NCI-H146 (cell line): Measurements from ENCODE around the gene SNED1.
"Not testable (repeated sequence)": the region's sequence is repeated elsewhere in the genome, so short reads cannot be mapped to it uniquely, and the experiment has no call there.

ENCODE experiments used
- DNase-seq: peaks from one replicate; lab custom pipeline; 2025; lab: John Stamatoyannopoulos, UW

Gene SNED1

GRCh38 chr2:241087420-241088268 lies 89.2 kb downstream of the SNED1 start:
- DNase-seq = no peak

- DNase-seq = no peak
These were observed 90.0 kb downstream of the SNED1 start for GRCh38 chr2:241088376-241088775.

GRCh38 chr2:241088791-241089732 lies 90.6 kb downstream of the SNED1 start:
- no peak for DNase-seq

- DNase-seq = no peak
These were observed 92.8 kb downstream of the SNED1 start for GRCh38 chr2:241091201-241091600.

- no peak for DNase-seq
These were observed 93.5 kb downstream of the SNED1 start for GRCh38 chr2:241091734-241092445.

- DNase-seq = peak; percentile 30
These were observed 94.3 kb downstream of the SNED1 start for GRCh38 chr2:241092677-241093076.

GRCh38 chr2:241093133-241093781 lies 94.8 kb downstream of the SNED1 start:
- DNase-seq = peak; percentile 60

GRCh38 chr2:241094172-241094571 lies 95.8 kb downstream of the SNED1 start:
- DNase-seq = no peak

- no peak for DNase-seq
These were observed 96.6 kb downstream of the SNED1 start for GRCh38 chr2:241094924-241095420.

GRCh38 chr2:241095594-241096290 lies 97.3 kb downstream of the SNED1 start:
- no peak for DNase-seq

GRCh38 chr2:241096979-241097378 lies 98.6 kb downstream of the SNED1 start:
- DNase-seq = no peak

GRCh38 chr2:241099246-241099645 lies 100.8 kb downstream of the SNED1 start:
- no peak for DNase-seq

GRCh38 chr2:241102239-241102803 lies 103.9 kb downstream of the SNED1 start, which contains the start of gene MTERF4:
Gene MTERF4 (minus strand): TSS chr2:241102287. CDS start chr2:241102273, 14 bp downstream.
- DNase-seq = peak; percentile 77

GRCh38 chr2:241103176-241103595 lies 104.8 kb downstream of the SNED1 start:
- DNase-seq = no peak

GRCh38 chr2:241104611-241105010 lies 106.2 kb downstream of the SNED1 start:
- DNase-seq = not testable (repeated sequence)

- no peak for DNase-seq
These were observed 107.2 kb downstream of the SNED1 start for GRCh38 chr2:241105641-241106040.

GRCh38 chr2:241107031-241107783 lies 108.8 kb downstream of the SNED1 start:
- no peak for DNase-seq

- no peak for DNase-seq
These were observed 110.1 kb downstream of the SNED1 start for GRCh38 chr2:241108271-241109209.
